Endothelial cell of umbilical vein (primary cell): Measurements from ENCODE around the gene ZFAND6. TPM values are rescaled to one million over a fixed set of nuclear protein-coding genes. Genes with fewer than 3 reads are reported as not detected.

ENCODE experiments used
- BruUV-seq: library from RNA; stranded (reverse); fragments of 400-500 nt; replicated peaks from 2 replicates; lab custom pipeline; 2021; lab: Mats Ljungman, UMichigan
- CTCF ChIA-PET: fragments of 300-600, 350-600 bp; sonication (Branson Sonifier 250); formaldehyde crosslinking; loops from one replicate; lab custom pipeline; 2021; ENCODE audit warnings: antibody characterized with exemption, inconsistent platforms; lab: Charles Lee
- POLR2A ChIA-PET: fragments of 300-600, 350-600 bp; sonication (Branson Sonifier 250); formaldehyde crosslinking; loops from one replicate; lab custom pipeline; 2021; ENCODE audit warnings: antibody characterized with exemption, inconsistent platforms; lab: Charles Lee
- DNase-seq: peaks from one replicate; pipeline ENCODE4 v3.0.0-alpha.2; 2011; ENCODE audit warnings: low read depth, low spot score
- FAIRE-seq: peaks from 2 replicates; lab custom pipeline; 2011; peaks lifted over from hg19 to GRCh38; lab: Jason Lieb, UNC
- H2AFZ ChIP-seq: 2 replicates; pipeline ENCODE4 v1.6.0; 2012; ENCODE audit warnings: low read depth, low read length, control low read depth, inconsistent platforms
- H3K27ac ChIP-seq: 2 replicates; pipeline ENCODE4 v1.5.1; 2011; ENCODE audit warnings: low read depth, mild to moderate bottlenecking, control low read depth, low read length, moderate library complexity; ENCODE audit not compliant: insufficient read depth
- H3K27me3 ChIP-seq, 2 experiments: 2 replicates each; pipeline versions ENCODE4 v1.6.0 to v1.6.1; 2011; ENCODE audit warnings: low read length in 2 of 2, mixed read lengths in 1 of 2; ENCODE audit not compliant: control insufficient read depth in 2 of 2, insufficient read depth in 2 of 2
- H3K36me3 ChIP-seq, 2 experiments: 2 replicates in 1 of 2; 3 replicates in 1 of 2; pipeline ENCODE4 v1.5.1; 2011; ENCODE audit warnings: low read length in 2 of 2, mild to moderate bottlenecking in 1 of 2, moderate library complexity in 1 of 2; ENCODE audit not compliant: control insufficient read depth in 2 of 2, insufficient read depth in 2 of 2; ENCODE audit errors: extremely low read depth in 1 of 2
- H3K4me1 ChIP-seq: 3 replicates; pipeline ENCODE4 v1.5.1; 2011; ENCODE audit warnings: mild to moderate bottlenecking, low read length; ENCODE audit not compliant: control insufficient read depth, insufficient read depth; ENCODE audit errors: extremely low read depth
- H3K4me2 ChIP-seq: 2 replicates; pipeline ENCODE4 v1.6.1; 2011; ENCODE audit warnings: low read length, control low read depth, mixed read lengths; ENCODE audit not compliant: insufficient read depth
- H3K4me3 ChIP-seq, 3 experiments: fragments of 200-600 bp in 1 of 3; sonication (generic), shearing (Covaris generic) in 1 of 3; replicated peaks in 1 of 3; 2 replicates each; pipeline ENCODE4 v1.5.1; 2011 to 2016; ENCODE audit warnings: control low read depth in 3 of 3, low read length in 3 of 3, mild to moderate bottlenecking in 2 of 3, inconsistent platforms in 1 of 3, low read depth in 1 of 3, moderate library complexity in 1 of 3; ENCODE audit not compliant: insufficient read depth in 1 of 3
- H3K79me2 ChIP-seq: 2 replicates; pipeline ENCODE4 v1.6.0; 2012; ENCODE audit warnings: low read length, inconsistent platforms; ENCODE audit not compliant: control insufficient read depth, insufficient read depth
- H3K9ac ChIP-seq: replicated peaks from 2 replicates; pipeline ENCODE3; 2011; ENCODE audit warnings: low read length, control low read depth; ENCODE audit not compliant: insufficient read depth; ENCODE audit errors: extremely low read depth
- H3K9me1 ChIP-seq: replicated peaks from 3 replicates; pipeline ENCODE4 v1.6.0; 2011; ENCODE audit warnings: mild to moderate bottlenecking, low read length; ENCODE audit not compliant: control insufficient read depth, insufficient read depth; ENCODE audit errors: extremely low read depth
- H3K9me3 ChIP-seq: replicated peaks from 2 replicates; pipeline ENCODE4 v1.5.1; 2012; ENCODE audit warnings: low read length, inconsistent platforms; ENCODE audit not compliant: control insufficient read depth, insufficient read depth
- H4K20me1 ChIP-seq: replicated peaks from 2 replicates; pipeline ENCODE3; 2011; ENCODE audit warnings: mild to moderate bottlenecking, low read length; ENCODE audit not compliant: control insufficient read depth, insufficient read depth; ENCODE audit errors: extremely low read depth
- CTCF ChIP-seq, 2 donors: IDR thresholded peaks; 1 replicate in 1 of 2; 2 replicates in 1 of 2; pipeline ENCODE4 v1.5.1; 2011; ENCODE audit warnings: low read length in 2 of 2, mild to moderate bottlenecking in 2 of 2, moderate library complexity in 2 of 2, control low read depth in 1 of 2, inconsistent platforms in 1 of 2, low read depth in 1 of 2; ENCODE audit not compliant: insufficient read depth in 1 of 2; ENCODE audit errors: extremely low read depth in 1 of 2
- EZH2 ChIP-seq: IDR thresholded peaks from 2 replicates; pipeline ENCODE4 v1.6.1; 2012; ENCODE audit warnings: borderline replicate concordance, low read depth, mild to moderate bottlenecking, moderate library complexity, low read length, inconsistent platforms; ENCODE audit not compliant: severe bottlenecking
- FOS ChIP-seq: IDR thresholded peaks from 2 replicates; pipeline ENCODE4 v1.6.1; 2011; ENCODE audit warnings: mild to moderate bottlenecking, low read length, moderate library complexity, borderline replicate concordance; ENCODE audit not compliant: insufficient read depth
- GATA2 ChIP-seq: IDR thresholded peaks from 2 replicates; pipeline ENCODE4 v1.7.0; 2011; ENCODE audit warnings: low read depth, mild to moderate bottlenecking, moderate library complexity, mixed read lengths, low read length; ENCODE audit not compliant: insufficient read length, insufficient read depth
- JUN ChIP-seq: IDR thresholded peaks from 2 replicates; pipeline ENCODE4 v1.6.1; 2011; ENCODE audit warnings: borderline replicate concordance, low read depth; ENCODE audit not compliant: insufficient read length, insufficient read depth
- MAX ChIP-seq: IDR thresholded peaks from 2 replicates; pipeline ENCODE4 v1.6.1; 2011; ENCODE audit not compliant: insufficient read depth, insufficient read length
- MYC ChIP-seq: IDR thresholded peaks from one replicate; pipeline ENCODE4 v1.6.1; 2011; ENCODE audit warnings: mild to moderate bottlenecking, low read depth, low read length
- POLR2A ChIP-seq: IDR thresholded peaks from 2 replicates; pipeline ENCODE4 v1.6.1; 2012; ENCODE audit warnings: low read depth, mild to moderate bottlenecking, control low read depth, low read length
- POLR2AphosphoS5 ChIP-seq: IDR thresholded peaks from 2 replicates; pipeline ENCODE4 v1.6.1; 2012; ENCODE audit warnings: low read depth, mild to moderate bottlenecking, control low read depth, low read length, moderate library complexity; ENCODE audit not compliant: insufficient read depth
- dilution Hi-C: fragments of 300-500 bp; cut with MboI; formaldehyde crosslinking; loops from one replicate; pipeline ENCODE4 v1.15.0; 2019; ENCODE audit warnings: low sequenced_read_pairs; ENCODE audit not compliant: extremely low pct_ligation_motif_present
- intact Hi-C: fragments of 100-400 bp; cut with micrococcal nuclease; formaldehyde crosslinking; loops from one replicate; pipeline ENCODE4 v1.10.0; 2022
- polyA plus RNA-seq, 4 experiments: library from polyadenylated mRNA; depleted of rRNA in 3 of 4; stranded (reverse) in 3 of 4; unstranded in 1 of 4; fragments of >200 nt; gene quantifications; 2 replicates each; pipeline versions ENCODE4 v1.2.1 to v1.2.3, GENCODE V29; 2011 to 2012; ENCODE audit warnings: missing spikeins in 1 of 4
- total RNA-seq: library from RNA; stranded (reverse); gene quantifications from 2 replicates; pipeline ENCODE4 v1.2.3, GENCODE V29; 2021

ZFAND6 gene
- total and polyA plus RNA-seq, 2 donors (not counting 3 experiments of a cell fraction or from before 2014, with no cell fraction given), result 50.3 to 97.9 TPM

GRCh38 chr15:80163217-80163616 is 103.7 kb downstream of the ZFAND6 start:
- H3K9ac ChIP-seq, result no peak overlapping the region
- FAIRE-seq (no peak), DNase-seq (no peak)
- BruUV-seq, result no TSS peak
- no peaks in the 10 kb centered on the region for H3K27me3 ChIP-seq
- TF ChIP-seq GATA2 (no peak), EZH2 (no peak), JUN (no peak), FOS (no peak), MYC (no peak), POLR2A (no peak), CTCF (IDR thresholded peaks at IDR 0.05; ENCODE audit: extremely low read depth in 1 of 2, insufficient read depth in 1 of 2, low read depth in 1 of 2, low read length in 2 of 2) (no peak), MAX (no peak), POLR2AphosphoS5 (no peak)
- H3K4me2 ChIP-seq, result no peak overlapping the region
- H3K4me1 ChIP-seq, result peaks cover 11% of the 10 kb centered on the region
- dilution Hi-C loops (no loop called here), intact Hi-C loops (no loop called here)
- no peaks in the 10 kb centered on the region for H3K9me3 ChIP-seq
- CTCF ChIA-PET, result interaction anchor here (4.2 kb wide), 1 partner anchor 10 kb away, joined by 31 read pairs; no protein-coding TSS in a partner anchor
- POLR2A ChIA-PET, result no interaction called here
- H3K27ac ChIP-seq, result no peak overlapping the region
- H2AFZ ChIP-seq, result no peak overlapping the region
- peaks cover 0 to 2% of the 10 kb centered on the region in 2 experiments for H3K36me3 ChIP-seq
- H3K9me1 ChIP-seq, result no peaks in the 10 kb centered on the region
- H3K79me2 ChIP-seq, result no peaks in the 10 kb centered on the region
- H3K4me3 ChIP-seq, result no peak overlapping the region
- no peaks in the 10 kb centered on the region for H4K20me1 ChIP-seq
